GM21515 (cell line): ENCODE results near the gene HSPG2.

Source experiments
- ATAC-seq: cut with Tn5 transposase; IDR thresholded peaks from one replicate; pipeline ENCODE4 v1.9.1; 2021; ENCODE audit not compliant: unreplicated experiment

Gene HSPG2

GRCh38 chr1:21774835-21775549, 162.1 kb downstream of the HSPG2 start:
- no peak for ATAC-seq

- no peak for ATAC-seq
Measured at GRCh38 chr1:21773585-21773984, 163.5 kb downstream of the HSPG2 start.
